Karpas-422 (cell line): ENCODE results near the gene DVL2. TPM values are rescaled to one million over a fixed set of nuclear protein-coding genes. Genes with fewer than 3 reads are reported as not detected.

Source experiments
- DNase-seq: peaks from one replicate; pipeline ENCODE4 v3.0.0-alpha.2; 2015
- H2AFZ ChIP-seq: fragments of 200-600 bp; sonication (generic); 2 replicates; pipeline ENCODE4 v1.6.1; 2014; ENCODE audit warnings: antibody characterized with exemption, low read length, mixed read lengths
- H3K27ac ChIP-seq: fragments of 200-600 bp; sonication (generic); 2 replicates; pipeline ENCODE4 v1.5.1; 2014; ENCODE audit warnings: mild to moderate bottlenecking, low read length, moderate library complexity
- H3K27me3 ChIP-seq: fragments of 200-600 bp; sonication (generic); 2 replicates; pipeline ENCODE4 v1.6.1; 2014; ENCODE audit warnings: low read length, mixed read lengths
- H3K36me3 ChIP-seq: fragments of 200-600 bp; sonication (generic); 2 replicates; pipeline ENCODE4 v1.6.1; 2014; ENCODE audit warnings: low read length, mixed read lengths; ENCODE audit not compliant: insufficient read depth
- H3K4me1 ChIP-seq: fragments of 200-600 bp; sonication (generic); 2 replicates; pipeline ENCODE4 v1.6.1; 2014; ENCODE audit warnings: mild to moderate bottlenecking, low read length, mixed read lengths
- H3K4me2 ChIP-seq: fragments of 200-600 bp; sonication (generic); 2 replicates; pipeline ENCODE4 v1.6.1; 2014; ENCODE audit warnings: low read length, low read depth, mild to moderate bottlenecking; ENCODE audit not compliant: poor library complexity, severe bottlenecking
- H3K4me3 ChIP-seq: fragments of 200-600 bp; sonication (generic); 2 replicates; pipeline ENCODE4 v1.5.1; 2014; ENCODE audit warnings: mild to moderate bottlenecking, antibody characterized with exemption, low read length, mixed read lengths
- H3K79me2 ChIP-seq: fragments of 200-600 bp; sonication (generic); 2 replicates; pipeline ENCODE4 v1.6.1; 2014; ENCODE audit warnings: mild to moderate bottlenecking, low read length, mixed read lengths
- H3K9ac ChIP-seq: fragments of 200-600 bp; sonication (generic); 2 replicates; pipeline ENCODE4 v1.6.0; 2014; ENCODE audit warnings: low read length
- H3K9me2 ChIP-seq: fragments of 200-600 bp; sonication (generic), shearing (Covaris generic); replicated peaks from 2 replicates; pipeline ENCODE4 v1.6.0; 2014; ENCODE audit warnings: mild to moderate bottlenecking, low read length, moderate library complexity; ENCODE audit not compliant: insufficient read depth
- H3K9me3 ChIP-seq: fragments of 300-700, 200-600 bp; sonication (generic); 2 replicates; pipeline ENCODE4 v1.6.1; 2014; ENCODE audit warnings: low read length, mixed read lengths
- H4K20me1 ChIP-seq: fragments of 200-600 bp; sonication (generic); 2 replicates; pipeline ENCODE4 v1.6.1; 2014; ENCODE audit warnings: mild to moderate bottlenecking, antibody characterized with exemption, low read length, low read depth; ENCODE audit not compliant: insufficient read depth
- total RNA-seq: library from RNA; depleted of rRNA; stranded (reverse); fragments of >200 nt; shearing (Covaris generic); gene quantifications from 2 replicates; pipeline ENCODE4 v1.2.3, GENCODE V29; 2014; ENCODE audit warnings: low replicate concordance

Gene DVL2
- total RNA-seq, 1 experiment from 2014 or later: 75.2 TPM

GRCh38 chr17:7241783-7242716 lies 7.7 kb upstream of the DVL2 start, which contains the start of gene GABARAP:
TSS of gene GABARAP (minus strand) at chr17:7242449. CDS start at chr17:7242330, 119 bp downstream.
- Histone ChIP-seq H3K9me3 (no peaks in the 10 kb centered on the region), H3K27me3 (no peaks in the 10 kb centered on the region), H3K9me2 (no peaks in the 10 kb centered on the region), H3K4me3 (peak within 1 kb of the TSS; percentile 97), H2AFZ (peak within 1 kb of the TSS; percentile 73; the same call in 1 of the 2 replicates), H4K20me1 (peaks cover 5% of the 10 kb centered on the region; the same call in 1 of the 2 replicates), H3K79me2 (peaks cover 37% of the 10 kb centered on the region), H3K36me3 (peaks cover 16% of the 10 kb centered on the region; the same call in 1 of the 2 replicates), H3K4me2 (peak within 1 kb of the TSS; percentile 76), H3K27ac (peak within 1 kb of the TSS; percentile 76), H3K4me1 (peaks cover 37% of the 10 kb centered on the region), H3K9ac (peak within 1 kb of the TSS; percentile 98)
- peak; percentile 97 for DNase-seq

GRCh38 chr17:7241090-7241733 lies 6.9 kb upstream of the DVL2 start:
- Histone ChIP-seq H3K9ac (peak overlapping the region; percentile 98), H3K9me3 (no peaks in the 10 kb centered on the region), H3K4me3 (peak overlapping the region; percentile 97), H3K27ac (peak overlapping the region; percentile 76), H3K36me3 (peaks cover 13% of the 10 kb centered on the region; the same call in 1 of the 2 replicates), H3K4me2 (peak overlapping the region; percentile 76), H4K20me1 (peaks cover 12% of the 10 kb centered on the region; the same call in 1 of the 2 replicates), H3K9me2 (no peaks in the 10 kb centered on the region), H3K79me2 (peaks cover 34% of the 10 kb centered on the region), H3K27me3 (no peaks in the 10 kb centered on the region), H3K4me1 (peaks cover 46% of the 10 kb centered on the region), H2AFZ (no peak overlapping the region)
- DNase-seq: no peak

GRCh38 chr17:7240375-7240774 lies 6.1 kb upstream of the DVL2 start:
- H3K9me2 ChIP-seq: no peaks in the 10 kb centered on the region
- peak; percentile 67 for DNase-seq
- H3K9ac ChIP-seq: peak overlapping the region; percentile 67
- peak overlapping the region; percentile 66 for H3K4me3 ChIP-seq
- H3K79me2 ChIP-seq: peaks cover 34% of the 10 kb centered on the region
- H4K20me1 ChIP-seq: peaks cover 12% of the 10 kb centered on the region; the same call in 1 of the 2 replicates
- H3K4me2 ChIP-seq: peak overlapping the region; percentile 76
- no peaks in the 10 kb centered on the region for H3K27me3 ChIP-seq
- peaks cover 12% of the 10 kb centered on the region; the same call in 1 of the 2 replicates for H3K36me3 ChIP-seq
- no peak overlapping the region for H2AFZ ChIP-seq
- no peaks in the 10 kb centered on the region for H3K9me3 ChIP-seq
- H3K27ac ChIP-seq: peak overlapping the region; percentile 65
- H3K4me1 ChIP-seq: peaks cover 54% of the 10 kb centered on the region

- H3K9me3 ChIP-seq: no peaks in the 10 kb centered on the region
- H3K4me2 ChIP-seq: peak within 1 kb of the TSS; percentile 90
- peak within 1 kb of the TSS; percentile 94 for H3K27ac ChIP-seq
- no peaks in the 10 kb centered on the region for H3K27me3 ChIP-seq
- DNase-seq: peak; percentile 99
- 0 out of 2 replicates have a peak within 1 kb of the TSS, but pooled peaks have one; percentile 51 for H2AFZ ChIP-seq
- H3K4me1 ChIP-seq: peaks cover 63% of the 10 kb centered on the region
- H3K9ac ChIP-seq: peak within 1 kb of the TSS; percentile 100
- H3K9me2 ChIP-seq: no peaks in the 10 kb centered on the region
- H4K20me1 ChIP-seq: peaks cover 12% of the 10 kb centered on the region; the same call in 1 of the 2 replicates
- peaks cover 34% of the 10 kb centered on the region for H3K79me2 ChIP-seq
- peaks cover 12% of the 10 kb centered on the region; the same call in 1 of the 2 replicates for H3K36me3 ChIP-seq
- H3K4me3 ChIP-seq: peak within 1 kb of the TSS; percentile 98
Measured at GRCh38 chr17:7239091-7240027, 5.0 kb upstream of the DVL2 start, which contains the start of gene PHF23. TSS of gene PHF23 (minus strand) at chr17:7239457. CDS start at chr17:7239279, 178 bp downstream.

GRCh38 chr17:7238420-7239090 lies 4.2 kb upstream of the DVL2 start:
- Histone ChIP-seq H3K27ac (peak overlapping the region; percentile 94), H3K4me2 (peak overlapping the region; percentile 90), H3K27me3 (no peaks in the 10 kb centered on the region), H3K36me3 (peaks cover 12% of the 10 kb centered on the region; the same call in 1 of the 2 replicates), H3K4me1 (peaks cover 63% of the 10 kb centered on the region), H3K9me2 (no peaks in the 10 kb centered on the region), H4K20me1 (peaks cover 12% of the 10 kb centered on the region; the same call in 1 of the 2 replicates), H3K4me3 (peak overlapping the region; percentile 98), H3K9me3 (no peaks in the 10 kb centered on the region), H3K79me2 (peaks cover 40% of the 10 kb centered on the region), H3K9ac (peak overlapping the region; percentile 100), H2AFZ (no peak overlapping the region)
- DNase-seq: peak; percentile 78

GRCh38 chr17:7237761-7238419 lies 3.6 kb upstream of the DVL2 start:
- peaks cover 47% of the 10 kb centered on the region for H3K79me2 ChIP-seq
- no peaks in the 10 kb centered on the region for H3K27me3 ChIP-seq
- peaks cover 62% of the 10 kb centered on the region for H3K4me1 ChIP-seq
- H3K27ac ChIP-seq: peak overlapping the region; percentile 94
- H3K9ac ChIP-seq: peak overlapping the region; percentile 100
- H4K20me1 ChIP-seq: peaks cover 12% of the 10 kb centered on the region; the same call in 1 of the 2 replicates
- H3K9me3 ChIP-seq: no peaks in the 10 kb centered on the region
- DNase-seq: peak; percentile 90
- H3K4me3 ChIP-seq: peak overlapping the region; percentile 98
- H3K9me2 ChIP-seq: no peaks in the 10 kb centered on the region
- H3K36me3 ChIP-seq: peaks cover 12% of the 10 kb centered on the region; the same call in 1 of the 2 replicates
- no peak overlapping the region for H2AFZ ChIP-seq
- H3K4me2 ChIP-seq: peak overlapping the region; percentile 90
